IPS-11a (cell line): ENCODE results near the gene AKT1.

Experiments
- H3K4me3 ChIP-seq: one replicate; pipeline ENCODE4 v1.5.1; 2013; ENCODE audit warnings: low read depth, low read length, control low read depth

Gene AKT1

DNA sequence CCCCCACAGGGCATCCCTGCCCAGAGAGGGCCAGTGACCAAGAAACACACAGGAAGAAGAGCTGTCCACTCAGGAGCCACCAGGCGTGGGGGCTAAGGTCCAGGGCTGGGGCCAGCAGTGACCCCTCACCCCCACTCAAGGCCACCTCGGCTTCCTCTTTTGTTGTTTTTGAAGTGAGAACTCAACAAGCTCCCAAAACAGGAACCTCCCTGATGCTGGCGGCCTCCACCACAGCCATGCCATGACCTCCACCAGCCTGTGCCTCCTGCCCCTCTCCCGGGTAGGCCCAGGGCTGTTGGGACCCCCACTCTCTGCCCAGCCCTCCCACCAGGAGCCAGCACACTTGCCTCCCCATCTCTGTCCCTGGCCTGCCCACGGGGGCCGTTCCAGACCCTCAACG, 7.8 kb downstream of the AKT1 start:
- no peak overlapping the region for H3K4me3 ChIP-seq

DNA sequence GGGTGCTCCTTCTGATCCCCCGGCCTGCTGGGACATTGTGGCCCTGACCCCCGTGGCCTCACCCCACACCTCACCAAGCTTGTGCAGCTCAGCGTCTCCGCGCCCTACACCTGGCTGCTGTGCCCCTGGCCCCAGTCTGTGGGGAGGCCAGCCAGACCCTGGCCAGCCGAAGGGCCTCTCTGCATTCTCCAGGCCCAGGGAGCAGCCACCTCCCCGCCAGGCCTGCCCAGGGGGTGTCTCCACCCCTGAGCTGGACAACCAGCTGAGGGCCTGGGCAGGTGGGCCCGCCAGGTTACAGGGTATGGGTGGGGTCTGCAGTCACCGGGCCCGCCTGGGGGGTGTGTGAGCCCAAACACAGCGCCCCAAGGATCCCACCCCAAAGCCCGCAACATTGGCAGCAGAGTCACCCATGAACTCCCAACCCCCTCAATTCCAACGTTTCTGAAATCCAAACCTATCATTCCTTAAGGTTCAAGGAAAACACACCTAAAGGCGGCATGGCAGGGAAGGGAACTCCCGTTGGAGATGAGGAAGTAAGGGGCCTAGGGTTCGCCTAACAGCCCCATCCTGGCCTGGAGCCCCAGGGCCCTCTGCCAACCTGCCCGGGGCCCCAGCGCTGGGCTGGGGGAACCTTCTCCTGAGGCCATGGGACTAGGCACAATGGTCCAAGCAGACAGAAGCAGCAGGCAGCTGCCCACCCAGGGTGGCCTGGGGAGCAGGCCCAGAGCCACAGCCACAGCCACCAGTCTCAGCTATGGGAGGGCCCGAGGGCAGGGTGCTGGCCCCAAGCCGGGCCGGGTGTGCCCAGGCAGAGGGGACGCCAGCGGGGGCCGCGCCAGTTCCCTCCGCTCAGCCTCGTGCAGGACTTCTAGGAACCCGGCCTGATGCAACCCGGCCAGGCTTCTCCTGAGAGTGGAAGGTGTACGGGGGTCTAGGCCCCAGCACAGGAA, 8.5 kb downstream of the AKT1 start:
- H3K4me3 ChIP-seq = no peak overlapping the region

DNA sequence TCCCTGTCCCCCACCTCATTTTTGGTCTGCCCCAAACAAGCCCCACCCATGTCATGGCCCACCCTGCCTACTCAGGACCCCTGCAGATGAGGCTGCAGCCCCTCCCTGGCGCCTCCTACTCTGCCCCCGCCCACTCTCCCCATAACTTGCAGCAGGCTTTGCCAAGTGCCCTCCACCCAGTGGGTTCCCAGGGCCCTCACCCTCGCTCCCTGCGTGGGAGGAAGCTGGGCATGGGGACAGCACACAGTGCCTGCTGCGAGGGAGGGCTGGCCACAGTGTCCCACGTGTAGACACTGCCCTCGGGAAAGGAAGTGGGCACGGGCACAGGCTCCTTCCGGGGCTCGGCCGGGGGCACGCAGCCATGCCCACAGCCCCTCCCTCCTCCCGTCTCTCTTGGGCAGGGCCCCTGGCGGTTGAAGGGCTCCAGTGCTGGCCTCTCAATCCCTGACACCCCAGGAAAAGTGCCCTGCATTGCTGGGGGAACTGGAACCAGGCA, 9.4 kb downstream of the AKT1 start:
- no peak overlapping the region for H3K4me3 ChIP-seq

DNA sequence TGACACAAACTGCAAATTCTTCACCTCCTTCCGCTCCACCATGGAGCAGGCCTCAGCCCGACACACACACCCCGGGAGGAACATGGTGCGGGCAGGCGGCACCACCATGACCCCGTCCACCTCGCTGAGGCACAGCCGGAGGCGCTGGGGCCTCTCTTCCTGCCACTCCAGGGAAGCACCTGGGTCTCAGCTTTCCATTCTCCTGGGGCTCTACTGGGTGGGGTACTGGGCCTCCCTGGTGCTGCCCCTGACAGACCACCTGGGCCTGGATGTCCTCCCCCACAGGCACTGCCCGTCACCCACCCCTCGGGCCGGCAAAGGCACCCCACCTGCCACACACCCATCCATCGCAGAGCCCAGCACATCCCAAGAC, 9.9 kb downstream of the AKT1 start:
- no peak overlapping the region for H3K4me3 ChIP-seq

DNA sequence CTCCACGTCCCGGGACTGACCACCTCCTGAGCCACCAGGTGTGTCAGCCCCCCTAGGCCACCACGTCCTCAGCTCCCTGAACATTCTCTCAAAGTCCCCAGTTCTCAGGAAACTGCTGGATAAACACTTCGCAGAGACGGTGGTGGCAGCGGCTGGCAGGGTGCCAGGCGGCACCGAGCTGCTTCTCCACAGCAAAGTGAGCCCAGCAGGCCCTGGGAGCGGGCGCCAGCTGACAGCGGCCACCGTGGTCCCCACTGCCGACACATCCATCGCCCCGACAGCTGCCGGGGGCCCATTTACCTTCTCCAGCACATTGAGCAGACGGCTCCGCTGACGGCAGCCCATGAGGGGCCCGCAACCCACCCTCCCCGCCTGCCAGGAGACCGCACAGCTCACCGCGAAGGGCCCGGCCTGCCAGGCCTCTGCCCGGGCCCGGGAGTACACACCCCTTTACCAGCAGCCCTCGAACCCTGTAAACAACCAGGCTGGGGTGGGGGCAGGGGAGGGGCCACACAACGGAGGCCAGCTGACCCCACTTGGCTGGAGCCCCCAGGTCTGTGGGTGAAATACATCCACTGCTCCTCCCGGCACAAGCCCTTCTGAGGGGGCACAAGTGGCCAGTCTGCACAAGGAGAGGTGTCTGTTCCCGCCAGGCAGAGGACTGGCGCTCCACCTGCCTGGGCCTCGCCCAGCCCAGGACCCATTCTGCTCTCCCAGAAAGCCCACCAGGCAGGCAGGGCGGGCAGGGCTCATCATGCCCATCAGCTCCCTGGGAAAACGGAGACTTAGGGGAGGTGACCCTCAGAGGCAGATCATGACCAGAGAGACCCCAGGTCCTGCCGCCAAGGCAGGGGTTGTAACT, 10.5 kb downstream of the AKT1 start:
- H3K4me3 ChIP-seq = no peak overlapping the region

DNA sequence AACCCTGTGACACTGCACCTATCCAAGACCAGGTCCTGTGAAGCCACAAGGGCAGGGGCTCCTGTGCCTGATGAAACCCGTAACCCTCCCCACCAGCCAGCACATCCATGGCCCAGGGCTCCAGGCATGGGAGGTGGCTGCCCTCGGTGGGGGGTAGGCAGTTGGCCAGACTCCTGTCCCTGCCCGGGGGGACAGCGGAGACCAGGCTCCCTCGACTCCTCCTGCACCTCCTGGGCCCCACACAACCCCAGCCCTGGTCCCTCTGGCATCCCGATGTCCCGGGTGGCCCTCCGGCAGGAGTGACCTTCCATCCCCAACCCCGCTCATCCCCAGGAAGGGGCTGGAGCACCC, 11.4 kb downstream of the AKT1 start:
- H3K4me3 ChIP-seq = no peak overlapping the region

DNA sequence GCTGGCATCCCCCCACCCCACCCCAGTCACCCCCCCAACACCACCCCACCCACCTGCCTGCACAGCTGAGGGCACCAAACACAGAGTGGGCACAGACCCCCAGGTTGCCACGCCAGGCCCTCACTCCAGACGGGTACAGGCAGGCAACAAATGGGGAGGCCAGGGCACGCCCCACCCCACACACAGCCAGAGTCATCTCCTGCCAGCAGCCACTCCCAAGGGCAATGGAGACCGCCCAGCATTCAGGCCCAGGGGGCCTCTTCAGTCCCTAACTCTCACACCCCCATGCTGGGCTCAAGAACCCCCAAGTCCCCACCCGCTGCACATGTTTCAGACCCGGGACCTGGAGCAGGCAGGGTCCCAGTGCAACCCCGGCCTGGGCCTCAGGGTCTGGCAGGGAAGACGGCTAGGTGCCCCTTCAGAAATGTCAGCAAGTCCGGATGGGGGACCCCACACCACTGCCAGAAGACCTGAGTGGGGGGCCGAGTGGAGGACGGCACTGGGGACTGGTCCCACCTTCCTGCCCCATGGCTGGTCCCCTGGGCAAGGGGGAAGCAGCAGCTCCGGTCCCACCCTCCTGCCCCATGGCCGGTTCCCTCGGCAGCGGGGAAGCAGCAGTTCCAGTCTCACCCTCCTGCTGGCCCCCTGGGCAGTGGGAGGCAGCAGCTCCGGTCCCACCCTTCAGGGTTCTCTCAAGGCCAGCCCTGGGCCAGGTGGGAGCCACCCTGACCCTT, 11.9 kb downstream of the AKT1 start:
- no peak overlapping the region for H3K4me3 ChIP-seq

DNA sequence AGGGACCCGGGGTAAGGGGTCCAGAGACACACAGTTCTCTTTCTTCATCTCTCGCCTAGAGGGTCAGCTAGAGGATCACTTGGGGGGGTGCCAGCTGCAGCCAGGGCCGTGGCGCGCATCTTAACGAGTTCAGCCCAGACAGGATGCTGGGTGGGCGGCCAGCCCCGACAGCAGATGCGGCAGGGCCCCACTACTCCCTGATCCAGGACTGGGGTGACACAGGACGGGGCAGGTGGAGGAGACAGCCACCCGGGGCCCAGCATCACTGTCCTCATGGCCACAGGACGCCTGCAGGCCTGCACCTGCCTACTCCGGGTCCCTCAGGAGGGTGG, 12.8 kb downstream of the AKT1 start:
- no peak overlapping the region for H3K4me3 ChIP-seq

DNA sequence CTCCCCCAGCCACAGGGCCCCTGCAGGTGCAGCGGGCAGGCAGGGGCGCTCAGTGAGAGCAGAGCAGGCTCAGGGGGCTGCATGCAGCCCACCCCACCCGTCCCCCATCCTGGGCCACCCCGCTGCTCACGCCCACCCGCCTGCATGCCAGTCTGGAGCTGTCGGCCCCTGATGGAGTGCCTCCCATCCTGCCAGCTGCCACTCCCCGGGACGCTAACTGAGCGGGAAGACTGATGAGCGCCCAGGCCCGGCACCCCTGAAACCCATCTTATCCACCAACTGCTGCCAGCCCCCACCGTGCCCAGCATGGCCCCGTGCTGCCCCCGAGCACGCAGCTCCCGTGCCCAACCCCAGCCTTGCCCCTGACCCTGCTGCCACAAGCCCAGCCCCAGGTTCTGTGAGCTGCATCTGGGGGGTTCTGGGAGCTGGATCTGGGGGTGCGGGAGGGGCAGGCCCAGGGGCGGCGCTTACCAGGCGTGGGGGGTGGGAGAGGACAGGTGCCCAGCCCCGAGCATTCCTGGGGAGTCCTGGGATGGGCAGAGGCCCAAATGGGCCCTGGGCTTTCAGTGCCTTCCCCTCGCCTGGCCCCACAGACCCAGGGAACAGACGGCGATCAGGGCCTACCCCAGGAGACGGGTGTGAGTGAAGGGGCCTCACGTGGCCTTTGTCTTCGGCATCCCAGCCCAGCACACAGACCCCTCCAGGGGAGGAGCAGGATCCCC, 13.3 kb downstream of the AKT1 start:
- H3K4me3 ChIP-seq = no peak overlapping the region

DNA sequence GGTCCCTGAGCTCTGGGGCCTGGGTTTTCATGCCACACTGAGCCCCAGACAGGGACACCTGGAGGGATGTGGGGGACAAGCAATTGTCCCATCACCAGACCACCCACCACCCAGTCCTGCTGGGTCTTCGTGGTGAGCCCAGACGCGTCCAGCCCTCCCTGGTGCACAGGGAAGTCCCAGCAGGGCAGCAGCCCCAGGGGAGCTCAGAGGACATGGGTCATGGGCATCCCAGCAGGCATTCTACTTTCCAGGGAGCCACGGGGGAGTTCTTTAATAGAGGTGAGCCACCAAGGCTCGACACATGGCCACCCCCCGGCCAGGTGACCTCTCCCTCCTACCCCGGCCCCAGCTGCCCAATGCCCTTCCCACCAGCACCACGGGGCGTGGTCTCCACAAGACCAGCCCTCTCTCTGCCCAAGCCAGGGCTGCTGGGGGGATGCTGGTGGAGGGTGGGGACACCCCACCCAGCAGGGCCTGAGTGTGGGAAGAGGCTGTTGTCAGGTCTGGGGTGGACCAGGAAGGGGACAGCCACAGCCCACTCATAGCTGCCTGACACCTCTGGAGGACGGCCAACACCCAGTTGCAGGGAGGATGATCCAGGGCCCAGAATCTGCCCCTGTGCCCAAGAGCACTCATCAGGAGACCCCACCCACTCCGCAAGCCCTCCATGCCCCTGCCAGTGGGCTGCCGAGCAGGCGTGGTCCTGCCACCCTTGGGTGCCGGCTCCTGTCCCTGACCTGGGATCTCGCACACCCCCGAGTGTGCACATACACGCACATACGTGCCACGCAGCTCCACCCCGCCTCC, 14.1 kb downstream of the AKT1 start:
- no peak overlapping the region for H3K4me3 ChIP-seq

DNA sequence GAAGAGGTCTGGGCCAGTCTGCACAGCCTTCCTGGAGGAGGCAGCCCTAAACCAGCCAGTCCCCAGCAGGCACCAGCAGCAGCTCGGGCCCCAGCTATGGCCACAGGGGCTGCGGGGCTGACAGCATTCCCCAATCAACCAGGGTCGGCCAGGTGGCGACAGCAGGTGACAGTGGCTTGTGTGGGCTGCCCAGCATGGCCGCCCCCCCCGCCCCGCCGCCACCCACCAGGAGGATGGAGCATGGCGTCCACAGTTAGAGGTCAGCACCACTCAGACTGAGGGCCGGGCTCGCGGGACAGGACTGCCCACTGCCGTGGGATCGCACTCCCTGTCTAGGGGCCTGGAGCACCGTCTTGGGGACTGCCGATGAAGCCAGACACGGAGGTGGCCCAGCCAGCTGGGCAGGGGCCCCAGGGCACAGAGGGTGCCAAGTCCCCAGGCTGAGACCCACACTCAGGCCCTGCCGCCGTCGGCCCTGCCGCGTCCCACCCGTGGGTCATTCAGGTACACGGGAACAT, 15.0 kb downstream of the AKT1 start:
- H3K4me3 ChIP-seq = no peak overlapping the region

DNA sequence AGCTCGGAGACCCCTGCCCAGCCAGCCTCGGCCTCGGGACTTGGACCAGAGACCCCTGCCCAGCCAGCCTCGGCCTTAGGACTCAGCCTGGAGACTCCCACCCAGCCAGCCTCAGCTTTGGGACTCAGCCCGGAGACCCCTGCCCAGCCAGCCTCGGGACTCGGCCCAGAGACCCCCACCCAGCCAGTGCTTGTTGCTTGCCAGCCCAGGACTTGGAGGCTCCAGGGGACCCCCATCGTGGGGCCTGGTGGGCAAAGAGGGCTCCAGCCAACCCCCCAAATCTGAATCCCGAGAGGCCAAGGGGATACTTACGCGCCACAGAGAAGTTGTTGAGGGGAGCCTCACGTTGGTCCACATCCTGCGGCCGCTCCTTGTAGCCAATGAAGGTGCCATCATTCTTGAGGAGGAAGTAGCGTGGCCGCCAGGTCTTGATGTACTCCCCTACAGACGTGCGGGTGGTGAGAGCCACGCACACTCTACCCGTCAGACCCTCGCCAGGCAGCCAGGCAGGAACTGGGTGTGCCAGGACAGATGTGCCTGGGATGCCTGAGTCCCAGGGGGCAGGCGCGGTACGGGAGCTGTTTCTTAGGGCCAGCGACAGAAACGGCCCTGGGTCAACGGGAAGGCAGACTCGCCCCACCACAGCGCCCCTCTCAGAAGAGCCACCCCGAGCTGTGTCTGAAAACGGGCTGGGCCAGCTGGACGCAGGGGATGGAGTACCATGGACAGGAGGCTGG, 15.6 kb downstream of the AKT1 start:
- H3K4me3 ChIP-seq = no peak overlapping the region

DNA sequence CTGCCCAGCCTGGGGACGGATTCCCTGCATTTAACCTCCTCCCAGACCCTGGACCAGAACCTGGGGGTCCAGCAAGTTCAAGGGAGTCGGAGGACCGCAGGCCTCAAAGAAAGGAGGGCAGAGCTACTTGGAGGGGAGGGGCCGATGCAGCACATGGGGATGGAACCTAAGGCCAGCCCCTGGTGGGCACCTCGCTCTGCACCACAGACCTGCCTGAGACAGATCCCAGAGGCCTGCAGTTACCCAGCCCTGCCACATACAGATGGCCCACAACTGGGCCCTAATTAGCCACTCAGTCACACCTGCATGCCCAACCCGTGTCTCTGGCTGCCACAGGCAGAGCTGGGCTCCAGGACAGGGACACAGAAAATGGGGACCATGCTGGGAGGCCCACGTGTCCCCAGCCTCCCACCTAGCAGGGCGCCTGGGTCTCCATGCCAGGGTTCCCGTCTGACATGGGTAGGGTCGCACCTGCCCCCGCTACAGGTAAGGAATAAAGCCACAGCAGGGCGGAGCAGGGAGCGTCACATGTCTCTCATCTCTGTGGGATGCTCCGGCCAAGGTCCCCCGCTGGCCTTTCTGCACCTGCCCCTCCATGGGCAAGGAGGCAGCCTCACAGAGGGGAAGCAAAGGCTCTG, 16.7 kb downstream of the AKT1 start:
- no peak overlapping the region for H3K4me3 ChIP-seq

DNA sequence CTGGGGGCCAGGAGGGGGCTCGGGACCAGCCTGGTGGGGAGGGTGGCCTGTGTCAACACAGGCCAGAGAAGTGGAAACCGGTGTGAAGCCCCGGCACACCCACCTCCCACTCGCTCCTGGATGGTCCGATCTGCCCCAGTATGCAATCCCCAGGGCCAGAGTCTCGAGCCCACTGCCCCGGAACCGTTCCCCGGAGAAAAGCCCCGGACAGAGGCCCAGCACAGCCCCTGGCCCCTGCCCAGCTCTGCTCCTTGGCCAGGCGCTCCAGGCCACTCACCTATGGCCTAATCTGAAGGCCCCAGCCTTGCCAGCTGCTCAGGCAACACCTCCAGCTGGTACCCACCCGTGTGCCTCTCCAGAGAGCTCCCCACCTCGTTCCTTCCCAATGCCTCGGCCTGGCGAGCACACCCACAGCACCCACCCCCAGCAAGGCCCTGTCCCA, 17.7 kb downstream of the AKT1 start:
- no peak overlapping the region for H3K4me3 ChIP-seq

DNA sequence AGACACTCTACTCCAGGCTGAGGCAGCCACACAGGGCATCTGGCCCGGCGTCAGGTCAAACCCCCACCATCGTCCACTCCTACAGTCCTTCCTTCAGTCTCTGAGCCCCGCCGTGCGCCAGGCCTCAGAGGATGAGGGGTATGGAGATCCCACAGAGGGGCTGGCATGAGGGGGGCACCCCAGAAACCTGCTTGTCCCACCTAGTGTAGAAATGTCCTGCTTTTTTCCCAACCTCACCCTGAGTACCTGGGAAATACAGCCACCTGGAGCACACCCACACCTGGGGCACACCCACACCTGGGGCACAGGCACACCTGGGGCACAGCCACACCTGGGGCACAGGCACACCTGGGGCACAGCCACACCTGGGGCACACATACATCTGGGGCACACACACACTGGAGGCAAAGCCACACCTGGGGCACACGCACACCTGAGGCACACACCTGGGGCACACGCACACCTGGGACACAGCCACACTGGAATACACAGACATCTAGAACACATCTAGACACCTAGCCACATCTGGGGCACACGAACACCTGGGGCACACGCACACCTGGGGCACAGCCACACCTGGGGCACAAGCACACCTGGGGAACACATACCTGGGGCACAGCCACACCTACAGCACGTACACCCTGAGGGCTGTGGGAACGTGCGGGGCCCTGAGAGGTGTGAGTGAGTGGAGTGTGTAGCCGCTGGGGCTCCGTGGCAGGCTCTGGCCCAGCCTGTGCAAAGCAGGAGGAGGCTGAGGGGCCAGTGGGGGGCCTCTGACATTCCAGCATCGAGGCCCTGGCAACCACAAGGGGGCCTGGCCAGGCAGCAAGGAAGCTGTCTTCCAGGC, 18.4 kb downstream of the AKT1 start:
- H3K4me3 ChIP-seq = no peak overlapping the region

DNA sequence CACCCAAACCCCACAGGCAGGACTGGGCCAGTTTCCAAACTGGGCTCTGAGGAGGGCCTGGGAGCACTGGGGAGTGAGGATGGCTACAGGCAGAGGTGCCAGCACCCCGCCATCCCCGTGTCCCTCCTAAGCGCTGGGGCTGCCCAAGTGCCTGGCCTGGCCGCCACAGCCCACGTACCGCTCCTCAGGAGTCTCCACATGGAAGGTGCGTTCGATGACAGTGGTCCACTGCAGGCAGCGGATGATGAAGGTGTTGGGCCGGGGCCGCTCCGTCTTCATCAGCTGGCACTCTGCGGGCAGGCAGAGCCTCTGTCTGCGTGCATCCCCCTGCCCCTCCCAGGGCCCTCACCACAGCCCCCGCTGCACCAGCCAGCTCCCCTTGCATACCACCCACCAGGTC, 19.1 kb downstream of the AKT1 start:
- no peak overlapping the region for H3K4me3 ChIP-seq

DNA sequence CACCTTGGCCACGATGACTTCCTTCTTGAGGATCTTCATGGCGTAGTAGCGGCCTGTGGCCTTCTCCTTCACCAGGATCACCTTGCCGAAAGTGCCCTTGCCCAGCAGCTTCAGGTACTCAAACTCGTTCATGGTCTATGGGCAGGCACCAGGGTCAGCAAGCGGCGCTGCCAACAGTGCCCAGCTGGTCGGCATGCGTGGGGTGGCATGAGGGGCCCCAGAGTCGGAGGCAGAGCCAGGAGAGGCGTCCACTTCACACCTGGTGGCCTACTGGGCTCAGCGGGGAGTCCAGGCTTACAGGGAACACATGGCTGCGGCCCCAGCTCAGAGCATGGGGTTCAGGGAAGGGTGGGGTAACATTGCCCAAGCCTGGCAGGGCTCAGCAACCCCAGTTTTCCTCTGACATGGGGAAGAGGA, 20.5 kb downstream of the AKT1 start:
- H3K4me3 ChIP-seq = no peak overlapping the region
